Endothelial cell of umbilical vein (primary cell): ENCODE data around the gene OR1I1. TPM values are rescaled to one million over a fixed set of nuclear protein-coding genes. Genes with fewer than 3 reads are reported as not detected.

ENCODE experiments used
- BruUV-seq: library from RNA; stranded (reverse); fragments of 400-500 nt; replicated peaks from 2 replicates; lab custom pipeline; 2021; lab: Mats Ljungman, UMichigan
- CTCF ChIA-PET: fragments of 300-600, 350-600 bp; sonication (Branson Sonifier 250); formaldehyde crosslinking; loops from one replicate; lab custom pipeline; 2021; ENCODE audit warnings: antibody characterized with exemption, inconsistent platforms; lab: Charles Lee
- POLR2A ChIA-PET: fragments of 300-600, 350-600 bp; sonication (Branson Sonifier 250); formaldehyde crosslinking; loops from one replicate; lab custom pipeline; 2021; ENCODE audit warnings: antibody characterized with exemption, inconsistent platforms; lab: Charles Lee
- DNase-seq: peaks from one replicate; pipeline ENCODE4 v3.0.0-alpha.2; 2011; ENCODE audit warnings: low read depth, low spot score
- FAIRE-seq: peaks from 2 replicates; lab custom pipeline; 2011; peaks lifted over from hg19 to GRCh38; lab: Jason Lieb, UNC
- H2AFZ ChIP-seq: 2 replicates; pipeline ENCODE4 v1.6.0; 2012; ENCODE audit warnings: low read depth, low read length, control low read depth, inconsistent platforms
- H3K27ac ChIP-seq: 2 replicates; pipeline ENCODE4 v1.5.1; 2011; ENCODE audit warnings: low read depth, mild to moderate bottlenecking, control low read depth, low read length, moderate library complexity; ENCODE audit not compliant: insufficient read depth
- H3K27me3 ChIP-seq, 2 experiments: 2 replicates each; pipeline versions ENCODE4 v1.6.0 to v1.6.1; 2011; ENCODE audit warnings: low read length in 2 of 2, mixed read lengths in 1 of 2; ENCODE audit not compliant: control insufficient read depth in 2 of 2, insufficient read depth in 2 of 2
- H3K36me3 ChIP-seq, 2 experiments: 2 replicates in 1 of 2; 3 replicates in 1 of 2; pipeline ENCODE4 v1.5.1; 2011; ENCODE audit warnings: low read length in 2 of 2, mild to moderate bottlenecking in 1 of 2, moderate library complexity in 1 of 2; ENCODE audit not compliant: control insufficient read depth in 2 of 2, insufficient read depth in 2 of 2; ENCODE audit errors: extremely low read depth in 1 of 2
- H3K4me1 ChIP-seq: 3 replicates; pipeline ENCODE4 v1.5.1; 2011; ENCODE audit warnings: mild to moderate bottlenecking, low read length; ENCODE audit not compliant: control insufficient read depth, insufficient read depth; ENCODE audit errors: extremely low read depth
- H3K4me2 ChIP-seq: 2 replicates; pipeline ENCODE4 v1.6.1; 2011; ENCODE audit warnings: low read length, control low read depth, mixed read lengths; ENCODE audit not compliant: insufficient read depth
- H3K4me3 ChIP-seq, 3 experiments: fragments of 200-600 bp in 1 of 3; sonication (generic), shearing (Covaris generic) in 1 of 3; replicated peaks in 1 of 3; 2 replicates each; pipeline ENCODE4 v1.5.1; 2011 to 2016; ENCODE audit warnings: control low read depth in 3 of 3, low read length in 3 of 3, mild to moderate bottlenecking in 2 of 3, inconsistent platforms in 1 of 3, low read depth in 1 of 3, moderate library complexity in 1 of 3; ENCODE audit not compliant: insufficient read depth in 1 of 3
- H3K79me2 ChIP-seq: 2 replicates; pipeline ENCODE4 v1.6.0; 2012; ENCODE audit warnings: low read length, inconsistent platforms; ENCODE audit not compliant: control insufficient read depth, insufficient read depth
- H3K9ac ChIP-seq: replicated peaks from 2 replicates; pipeline ENCODE3; 2011; ENCODE audit warnings: low read length, control low read depth; ENCODE audit not compliant: insufficient read depth; ENCODE audit errors: extremely low read depth
- H3K9me1 ChIP-seq: replicated peaks from 3 replicates; pipeline ENCODE4 v1.6.0; 2011; ENCODE audit warnings: mild to moderate bottlenecking, low read length; ENCODE audit not compliant: control insufficient read depth, insufficient read depth; ENCODE audit errors: extremely low read depth
- H3K9me3 ChIP-seq: replicated peaks from 2 replicates; pipeline ENCODE4 v1.5.1; 2012; ENCODE audit warnings: low read length, inconsistent platforms; ENCODE audit not compliant: control insufficient read depth, insufficient read depth
- H4K20me1 ChIP-seq: replicated peaks from 2 replicates; pipeline ENCODE3; 2011; ENCODE audit warnings: mild to moderate bottlenecking, low read length; ENCODE audit not compliant: control insufficient read depth, insufficient read depth; ENCODE audit errors: extremely low read depth
- EZH2 ChIP-seq: IDR thresholded peaks from 2 replicates; pipeline ENCODE4 v1.6.1; 2012; ENCODE audit warnings: borderline replicate concordance, low read depth, mild to moderate bottlenecking, moderate library complexity, low read length, inconsistent platforms; ENCODE audit not compliant: severe bottlenecking
- FOS ChIP-seq: IDR thresholded peaks from 2 replicates; pipeline ENCODE4 v1.6.1; 2011; ENCODE audit warnings: mild to moderate bottlenecking, low read length, moderate library complexity, borderline replicate concordance; ENCODE audit not compliant: insufficient read depth
- GATA2 ChIP-seq: IDR thresholded peaks from 2 replicates; pipeline ENCODE4 v1.7.0; 2011; ENCODE audit warnings: low read depth, mild to moderate bottlenecking, moderate library complexity, mixed read lengths, low read length; ENCODE audit not compliant: insufficient read length, insufficient read depth
- JUN ChIP-seq: IDR thresholded peaks from 2 replicates; pipeline ENCODE4 v1.6.1; 2011; ENCODE audit warnings: borderline replicate concordance, low read depth; ENCODE audit not compliant: insufficient read length, insufficient read depth
- MYC ChIP-seq: IDR thresholded peaks from one replicate; pipeline ENCODE4 v1.6.1; 2011; ENCODE audit warnings: mild to moderate bottlenecking, low read depth, low read length
- POLR2A ChIP-seq: IDR thresholded peaks from 2 replicates; pipeline ENCODE4 v1.6.1; 2012; ENCODE audit warnings: low read depth, mild to moderate bottlenecking, control low read depth, low read length
- POLR2AphosphoS5 ChIP-seq: IDR thresholded peaks from 2 replicates; pipeline ENCODE4 v1.6.1; 2012; ENCODE audit warnings: low read depth, mild to moderate bottlenecking, control low read depth, low read length, moderate library complexity; ENCODE audit not compliant: insufficient read depth
- dilution Hi-C: fragments of 300-500 bp; cut with MboI; formaldehyde crosslinking; loops from one replicate; pipeline ENCODE4 v1.15.0; 2019; ENCODE audit warnings: low sequenced_read_pairs; ENCODE audit not compliant: extremely low pct_ligation_motif_present
- intact Hi-C: fragments of 100-400 bp; cut with micrococcal nuclease; formaldehyde crosslinking; loops from one replicate; pipeline ENCODE4 v1.10.0; 2022
- polyA plus RNA-seq, 4 experiments: library from polyadenylated mRNA; depleted of rRNA in 3 of 4; stranded (reverse) in 3 of 4; unstranded in 1 of 4; fragments of >200 nt; gene quantifications; 2 replicates each; pipeline versions ENCODE4 v1.2.1 to v1.2.3, GENCODE V29; 2011 to 2012; ENCODE audit warnings: missing spikeins in 1 of 4
- total RNA-seq: library from RNA; stranded (reverse); gene quantifications from 2 replicates; pipeline ENCODE4 v1.2.3, GENCODE V29; 2021
- TF ChIP-seq, protein P1 (sequence below), 2 donors: IDR thresholded peaks; 1 replicate in 1 of 2; 2 replicates in 1 of 2; pipeline ENCODE4 v1.5.1; 2011; ENCODE audit warnings: low read length in 2 of 2, mild to moderate bottlenecking in 2 of 2, moderate library complexity in 2 of 2, control low read depth in 1 of 2, inconsistent platforms in 1 of 2, low read depth in 1 of 2; ENCODE audit not compliant: insufficient read depth in 1 of 2; ENCODE audit errors: extremely low read depth in 1 of 2
- TF ChIP-seq, protein P2 (sequence below): IDR thresholded peaks from 2 replicates; pipeline ENCODE4 v1.6.1; 2011; ENCODE audit not compliant: insufficient read depth, insufficient read length

The OR1I1 gene
- total and polyA plus RNA-seq, 2 donors (not counting 3 experiments of a cell fraction or from before 2014, with no cell fraction given), result not detected

DNA sequence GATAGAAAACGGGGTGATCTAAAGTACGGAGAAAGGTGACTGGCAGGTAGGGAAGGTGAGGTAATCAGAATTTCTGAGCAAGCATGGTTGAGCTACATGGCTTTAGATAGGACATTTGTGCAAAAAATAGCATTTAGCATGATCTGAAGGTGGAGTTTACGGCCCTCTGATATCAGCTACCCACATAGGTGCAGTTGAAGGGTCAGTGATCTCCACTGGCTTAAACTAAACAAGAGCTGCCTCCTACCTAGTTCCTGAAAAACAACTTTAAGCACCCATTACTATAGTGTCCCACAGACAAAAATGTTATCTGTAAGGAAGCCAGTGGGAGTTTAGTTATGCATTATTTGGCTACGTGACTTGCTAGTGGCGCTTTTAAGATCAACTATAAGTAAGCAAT lies 33.9 kb upstream of the OR1I1 start:
- no peaks in the 10 kb centered on the region for H3K79me2 ChIP-seq
- no peak overlapping the region for H2AFZ ChIP-seq
- POLR2A ChIA-PET, result no interaction called here
- DNase-seq, result no peak
- no TSS peak for BruUV-seq
- no peaks in the 10 kb centered on the region for H3K9me3 ChIP-seq
- dilution Hi-C loops, result no loop called here
- H3K27me3 ChIP-seq, result no peaks in the 10 kb centered on the region
- FAIRE-seq, result no peak
- no peak overlapping the region for H3K4me3 ChIP-seq
- H3K9me1 ChIP-seq, result no peaks in the 10 kb centered on the region
- CTCF ChIA-PET, result no interaction called here
- no peaks in the 10 kb centered on the region for H4K20me1 ChIP-seq
- intact Hi-C loops, result no loop called here
- H3K4me2 ChIP-seq, result no peak overlapping the region
- no peaks in the 10 kb centered on the region for H3K36me3 ChIP-seq
- H3K9ac ChIP-seq, result no peak overlapping the region
- no peak for TF ChIP-seq POLR2A
- TF ChIP-seq, protein P1, sequence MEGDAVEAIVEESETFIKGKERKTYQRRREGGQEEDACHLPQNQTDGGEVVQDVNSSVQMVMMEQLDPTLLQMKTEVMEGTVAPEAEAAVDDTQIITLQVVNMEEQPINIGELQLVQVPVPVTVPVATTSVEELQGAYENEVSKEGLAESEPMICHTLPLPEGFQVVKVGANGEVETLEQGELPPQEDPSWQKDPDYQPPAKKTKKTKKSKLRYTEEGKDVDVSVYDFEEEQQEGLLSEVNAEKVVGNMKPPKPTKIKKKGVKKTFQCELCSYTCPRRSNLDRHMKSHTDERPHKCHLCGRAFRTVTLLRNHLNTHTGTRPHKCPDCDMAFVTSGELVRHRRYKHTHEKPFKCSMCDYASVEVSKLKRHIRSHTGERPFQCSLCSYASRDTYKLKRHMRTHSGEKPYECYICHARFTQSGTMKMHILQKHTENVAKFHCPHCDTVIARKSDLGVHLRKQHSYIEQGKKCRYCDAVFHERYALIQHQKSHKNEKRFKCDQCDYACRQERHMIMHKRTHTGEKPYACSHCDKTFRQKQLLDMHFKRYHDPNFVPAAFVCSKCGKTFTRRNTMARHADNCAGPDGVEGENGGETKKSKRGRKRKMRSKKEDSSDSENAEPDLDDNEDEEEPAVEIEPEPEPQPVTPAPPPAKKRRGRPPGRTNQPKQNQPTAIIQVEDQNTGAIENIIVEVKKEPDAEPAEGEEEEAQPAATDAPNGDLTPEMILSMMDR (IDR thresholded peaks at IDR 0.05; ENCODE audit: extremely low read depth in 1 of 2, insufficient read depth in 1 of 2, low read depth in 1 of 2, low read length in 2 of 2), result no peak
- no peak for TF ChIP-seq EZH2
- TF ChIP-seq GATA2, result no peak
- H3K27ac ChIP-seq, result no peak overlapping the region
- H3K4me1 ChIP-seq, result no peaks in the 10 kb centered on the region

DNA sequence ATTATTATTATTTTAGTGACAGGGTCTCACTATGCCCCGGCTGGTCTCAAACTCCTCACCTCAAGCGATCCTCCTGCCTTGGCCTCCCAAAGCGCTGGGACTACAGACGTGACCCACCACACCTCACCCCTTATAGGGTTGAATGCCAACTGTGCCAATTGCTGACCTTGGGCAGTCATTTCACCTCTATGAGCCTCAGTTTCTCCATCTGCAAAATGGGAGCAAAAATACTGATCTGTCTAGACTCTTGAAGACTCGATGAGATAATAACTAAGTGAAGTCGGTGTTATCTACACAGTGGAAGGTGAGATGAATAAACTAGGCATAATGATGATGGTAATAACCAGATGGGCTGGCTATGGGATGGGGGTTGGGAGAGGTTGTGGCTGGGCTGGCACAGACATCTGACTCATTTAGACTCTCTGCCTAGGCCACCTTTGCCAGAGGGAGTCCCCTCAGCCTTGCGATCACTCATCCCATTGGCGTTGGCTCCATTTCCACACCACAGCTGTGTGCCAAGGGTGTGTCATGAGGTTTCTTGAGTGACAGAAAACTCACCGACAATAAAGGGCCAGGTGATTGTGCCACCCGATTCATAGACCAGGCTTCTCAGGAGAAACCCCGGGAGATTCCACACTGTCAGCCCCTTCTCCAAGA lies 33.0 kb upstream of the OR1I1 start, which contains the start of gene CASP14:
Gene CASP14, plus strand, starts transcription at position 596 of the 657 bp plus-strand sequence. CDS start 2,772 bp downstream, outside the sequence.
- H3K9me3 ChIP-seq, result no peaks in the 10 kb centered on the region
- no TSS peak for BruUV-seq
- FAIRE-seq (no peak), DNase-seq (no peak)
- no peak within 1 kb of the TSS for H3K9ac ChIP-seq
- H3K9me1 ChIP-seq, result no peaks in the 10 kb centered on the region
- H3K4me3 ChIP-seq, result no peak within 1 kb of the TSS
- no peak for TF ChIP-seq MYC
- TF ChIP-seq, protein P2, sequence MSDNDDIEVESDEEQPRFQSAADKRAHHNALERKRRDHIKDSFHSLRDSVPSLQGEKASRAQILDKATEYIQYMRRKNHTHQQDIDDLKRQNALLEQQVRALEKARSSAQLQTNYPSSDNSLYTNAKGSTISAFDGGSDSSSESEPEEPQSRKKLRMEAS, result no peak
- TF ChIP-seq, protein P1 (IDR thresholded peaks at IDR 0.05; ENCODE audit: extremely low read depth in 1 of 2, insufficient read depth in 1 of 2, low read depth in 1 of 2, low read length in 2 of 2), result no peak
- TF ChIP-seq GATA2, result no peak
- no peak for TF ChIP-seq JUN
- TF ChIP-seq POLR2AphosphoS5, result no peak
- no peak for TF ChIP-seq POLR2A
- TF ChIP-seq EZH2, result no peak
- TF ChIP-seq FOS, result no peak
- H3K79me2 ChIP-seq, result no peaks in the 10 kb centered on the region
- no peaks in the 10 kb centered on the region for H3K36me3 ChIP-seq
- ChIA-PET POLR2A (no interaction called here), CTCF (no interaction called here)
- no peak within 1 kb of the TSS for H2AFZ ChIP-seq
- no peaks in the 10 kb centered on the region for H4K20me1 ChIP-seq
- H3K4me1 ChIP-seq, result no peaks in the 10 kb centered on the region
- no peak within 1 kb of the TSS for H3K4me2 ChIP-seq
- no peak within 1 kb of the TSS for H3K27ac ChIP-seq
- intact Hi-C loops, result no loop called here
- dilution Hi-C loops, result no loop called here
- H3K27me3 ChIP-seq, result no peaks in the 10 kb centered on the region
